A673 (cell line): ENCODE results near the gene SPPL2B. TPM values are rescaled to one million over a fixed set of nuclear protein-coding genes. Genes with fewer than 3 reads are reported as not detected.

Experiments
- BruUV-seq: library from RNA; stranded (reverse); fragments of 400-500 nt; replicated peaks from 2 replicates; lab custom pipeline; 2021; lab: Mats Ljungman, UMichigan
- CTCF ChIA-PET: fragments of 300-600 bp; sonication (Branson Sonifier 250); formaldehyde crosslinking; loops from one replicate; lab custom pipeline; 2022; ENCODE audit warnings: antibody characterized with exemption; lab: Charles Lee
- POLR2A ChIA-PET: fragments of 300-600 bp; sonication (Branson Sonifier 250); formaldehyde crosslinking; loops from one replicate; lab custom pipeline; 2022; ENCODE audit warnings: antibody characterized with exemption; ENCODE audit not compliant: low non-redundant PET; lab: Charles Lee
- DNase-seq: peaks from one replicate; pipeline ENCODE4 v3.0.0-alpha.2; 2015; ENCODE audit warnings: low spot score
- H3K27ac ChIP-seq: fragments of 200-600 bp; sonication (generic); 2 replicates; pipeline ENCODE4 v1.5.1; 2016; ENCODE audit warnings: mixed run types, low read depth, mild to moderate bottlenecking, mixed read lengths, antibody characterized with exemption, low read length; ENCODE audit not compliant: poor library complexity, severe bottlenecking
- H3K27me3 ChIP-seq: fragments of 200-600 bp; sonication (generic); replicated peaks from 2 replicates; pipeline ENCODE4 v1.6.1; 2017; ENCODE audit warnings: mixed run types, low read depth, mild to moderate bottlenecking, mixed read lengths, antibody characterized with exemption, low read length; ENCODE audit not compliant: insufficient read depth, poor library complexity
- H3K36me3 ChIP-seq: fragments of 200-600 bp; sonication (generic); 2 replicates; pipeline ENCODE4 v1.6.1; 2016; ENCODE audit warnings: mixed run types, mild to moderate bottlenecking, mixed read lengths, antibody characterized with exemption, low read length; ENCODE audit not compliant: insufficient read depth, poor library complexity, severe bottlenecking
- H3K4me1 ChIP-seq: fragments of 200-600 bp; sonication (generic); 2 replicates; pipeline ENCODE4 v1.6.1; 2017; ENCODE audit warnings: mixed run types, mild to moderate bottlenecking, mixed read lengths, antibody characterized with exemption, low read length; ENCODE audit not compliant: insufficient read depth, poor library complexity, severe bottlenecking
- H3K4me3 ChIP-seq: fragments of 200-600 bp; sonication (generic); 2 replicates; pipeline ENCODE4 v1.5.1; 2016; ENCODE audit warnings: low read depth, mixed run types, mild to moderate bottlenecking, mixed read lengths, low read length; ENCODE audit not compliant: poor library complexity, severe bottlenecking
- H3K9me3 ChIP-seq: fragments of 200-600 bp; sonication (generic); 2 replicates; pipeline ENCODE4 v1.6.1; 2016; ENCODE audit warnings: mixed run types, low read depth, mild to moderate bottlenecking, mixed read lengths, antibody characterized with exemption, low read length; ENCODE audit not compliant: poor library complexity, severe bottlenecking
- EZH2 ChIP-seq: fragments of 200-600 bp; sonication (generic); IDR thresholded peaks from 2 replicates; pipeline ENCODE4 v1.6.1; 2017; ENCODE audit warnings: borderline replicate concordance, low read depth, mild to moderate bottlenecking, mixed read lengths, antibody characterized with exemption, low read length; ENCODE audit not compliant: poor library complexity, severe bottlenecking
- intact Hi-C: fragments of 100-400 bp; cut with micrococcal nuclease; formaldehyde crosslinking; loops from one replicate; pipeline ENCODE4 v1.10.0; 2022; ENCODE audit not compliant: unreplicated experiment
- total RNA-seq: library from RNA; stranded (reverse); gene quantifications from 2 replicates; pipeline ENCODE4 v1.2.3, GENCODE V29; 2021
- TF ChIP-seq, protein P1 (sequence below): fragments of 300-800, 200-600 bp; sonication (generic); conservative IDR thresholded peaks from 2 replicates; pipeline ENCODE4 v1.5.1; 2017; ENCODE audit warnings: low read depth, mild to moderate bottlenecking, antibody characterized with exemption, low read length, moderate library complexity, mixed read lengths

Gene SPPL2B
- total RNA-seq, 1 experiment from 2014 or later: 86.8 TPM

DNA sequence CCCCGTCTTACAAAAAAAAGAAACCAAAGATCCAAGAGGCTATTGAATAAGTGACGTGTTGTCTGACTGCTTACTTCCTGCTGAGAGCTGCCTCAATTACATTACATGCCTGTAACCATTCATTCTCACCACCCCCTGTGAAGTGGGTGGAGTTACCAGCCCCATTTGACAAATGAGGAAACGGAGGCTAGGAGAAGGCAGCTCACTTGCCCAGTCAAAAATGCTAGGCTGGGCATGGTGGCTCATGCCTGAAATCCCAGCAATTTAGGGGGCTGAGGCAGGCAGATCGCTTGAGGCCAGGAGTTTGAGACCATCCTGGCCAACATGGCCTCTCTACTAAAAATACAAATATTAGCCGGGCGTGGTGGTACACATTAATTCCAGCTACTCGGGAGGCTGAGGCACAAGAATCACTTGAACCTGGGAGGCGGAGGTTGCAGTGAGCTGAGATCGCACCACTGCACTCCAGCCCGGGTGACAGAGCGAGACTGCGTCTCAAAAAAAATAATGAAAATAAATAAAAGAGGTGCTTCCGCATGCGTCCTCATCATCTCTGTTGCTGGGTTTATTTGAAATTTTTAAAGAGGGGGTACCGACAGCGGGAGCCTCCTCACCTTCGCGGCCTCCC, 597 bp upstream of the SPPL2B start:
- peaks cover 5% of the 10 kb centered on the region for H3K36me3 ChIP-seq
- ChIA-PET CTCF (interaction anchor here (0.5 to 0.8 kb wide), 4 partner anchors 14 to 97 kb away, joined by 3 read pairs; no protein-coding TSS in a partner anchor), POLR2A (interaction anchor here (0.6 kb wide), 2 partner anchors 88 to 898 kb away, joined by 7 to 12 read pairs; no protein-coding TSS in a partner anchor)
- peaks cover 29% of the 10 kb centered on the region for H3K4me1 ChIP-seq
- H3K27ac ChIP-seq: peak overlapping the region; percentile 85
- TSS peak; percentile 81 for BruUV-seq
- peak; percentile 96 for DNase-seq
- no peaks in the 10 kb centered on the region for H3K9me3 ChIP-seq
- TF ChIP-seq EZH2: no peak
- TF ChIP-seq, protein P1, sequence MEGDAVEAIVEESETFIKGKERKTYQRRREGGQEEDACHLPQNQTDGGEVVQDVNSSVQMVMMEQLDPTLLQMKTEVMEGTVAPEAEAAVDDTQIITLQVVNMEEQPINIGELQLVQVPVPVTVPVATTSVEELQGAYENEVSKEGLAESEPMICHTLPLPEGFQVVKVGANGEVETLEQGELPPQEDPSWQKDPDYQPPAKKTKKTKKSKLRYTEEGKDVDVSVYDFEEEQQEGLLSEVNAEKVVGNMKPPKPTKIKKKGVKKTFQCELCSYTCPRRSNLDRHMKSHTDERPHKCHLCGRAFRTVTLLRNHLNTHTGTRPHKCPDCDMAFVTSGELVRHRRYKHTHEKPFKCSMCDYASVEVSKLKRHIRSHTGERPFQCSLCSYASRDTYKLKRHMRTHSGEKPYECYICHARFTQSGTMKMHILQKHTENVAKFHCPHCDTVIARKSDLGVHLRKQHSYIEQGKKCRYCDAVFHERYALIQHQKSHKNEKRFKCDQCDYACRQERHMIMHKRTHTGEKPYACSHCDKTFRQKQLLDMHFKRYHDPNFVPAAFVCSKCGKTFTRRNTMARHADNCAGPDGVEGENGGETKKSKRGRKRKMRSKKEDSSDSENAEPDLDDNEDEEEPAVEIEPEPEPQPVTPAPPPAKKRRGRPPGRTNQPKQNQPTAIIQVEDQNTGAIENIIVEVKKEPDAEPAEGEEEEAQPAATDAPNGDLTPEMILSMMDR: no peak
- intact Hi-C loops: loop anchor here (5.0 kb wide), 1 partner anchor 59 kb away; no protein-coding TSS in a partner anchor
- peak overlapping the region; percentile 99 for H3K4me3 ChIP-seq
- no peaks in the 10 kb centered on the region for H3K27me3 ChIP-seq

DNA sequence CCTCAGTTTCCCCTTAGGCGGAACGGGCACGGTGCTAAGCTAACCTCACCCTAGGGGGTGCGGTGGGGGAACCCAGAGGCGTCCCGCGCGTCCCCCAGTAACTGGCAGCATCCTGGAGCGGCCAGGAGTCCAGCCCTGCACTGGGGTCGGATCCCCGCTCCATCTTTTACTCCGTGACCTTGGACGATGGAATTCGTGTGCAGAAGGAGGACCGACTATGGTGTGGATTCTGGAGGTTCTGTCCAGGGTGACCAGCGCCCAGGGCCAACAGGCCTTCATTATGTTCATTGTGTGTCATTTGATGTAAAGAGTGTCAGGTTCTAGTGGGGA, 630 bp downstream of the SPPL2B start:
- no TSS peak for BruUV-seq
- ChIA-PET CTCF (no interaction called here), POLR2A (interaction anchor here (0.6 kb wide), 1 partner anchor 55 kb away, joined by 5 read pairs; no protein-coding TSS in a partner anchor)

DNA sequence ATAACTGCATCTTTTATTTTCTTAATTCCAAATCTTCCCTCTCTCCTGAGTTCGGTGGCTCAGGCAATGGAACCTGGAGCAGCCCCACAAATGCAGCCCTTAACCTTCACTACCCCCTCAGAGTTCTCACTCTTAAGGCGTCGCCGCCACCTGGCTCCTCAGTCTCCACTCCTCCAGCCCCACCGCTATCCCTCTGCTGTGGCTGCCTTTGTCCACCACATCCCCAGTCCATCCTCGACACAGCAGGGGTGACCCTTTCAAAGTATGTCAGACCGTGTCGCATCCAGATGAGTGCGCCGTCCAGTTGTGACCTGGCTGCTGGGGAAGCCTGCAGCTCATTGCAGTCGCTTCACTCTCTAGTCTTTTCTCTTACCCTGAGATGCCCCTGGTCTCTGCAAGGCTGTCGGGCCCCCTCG, 1.0 kb downstream of the SPPL2B start:
- CTCF ChIA-PET: no interaction called here
- POLR2A ChIA-PET: interaction anchor here (0.6 kb wide), 1 partner anchor 54 kb away, joined by 5 read pairs; no protein-coding TSS in a partner anchor
- TSS peak; percentile 56 for BruUV-seq

More for the DNA sequence above, 630 bp downstream of the SPPL2B start:
- peak overlapping the region; percentile 99 for H3K4me3 ChIP-seq
- H3K9me3 ChIP-seq: no peaks in the 10 kb centered on the region
- intact Hi-C loops: loop anchor here (5.0 kb wide), 1 partner anchor 58 kb away; no protein-coding TSS in a partner anchor
- TF ChIP-seq EZH2: no peak
- TF ChIP-seq, protein P1: no peak
- no peaks in the 10 kb centered on the region for H3K36me3 ChIP-seq
- DNase-seq: no peak
- H3K4me1 ChIP-seq: peaks cover 29% of the 10 kb centered on the region
- H3K27me3 ChIP-seq: no peaks in the 10 kb centered on the region
- H3K27ac ChIP-seq: peak overlapping the region; percentile 85

More for the DNA sequence above, 1.0 kb downstream of the SPPL2B start:
- TF ChIP-seq EZH2: no peak
- TF ChIP-seq, protein P1: no peak
- Histone ChIP-seq H3K4me3 (peak overlapping the region; percentile 99), H3K9me3 (no peaks in the 10 kb centered on the region), H3K4me1 (peaks cover 29% of the 10 kb centered on the region), H3K27me3 (no peaks in the 10 kb centered on the region), H3K27ac (peak overlapping the region; percentile 85), H3K36me3 (no peaks in the 10 kb centered on the region)
- intact Hi-C loops: loop anchor here (5.0 kb wide), 1 partner anchor 58 kb away; no protein-coding TSS in a partner anchor
- no peak for DNase-seq
